Gastrocnemius medialis (tissue), 4 donors: ENCODE data around the gene PRAMEF9.
"Not testable (repeated sequence)": the region's sequence is repeated elsewhere in the genome, so short reads cannot be mapped to it uniquely, and the experiment has no call there.

Experiments used
- CTCF ChIP-seq, 5 experiments: fragments of 450-650 bp in 3 of 5; fragments of 200-600 bp in 2 of 5; sonication (generic) in 2 of 5; IDR thresholded peaks in 4 of 5; conservative IDR thresholded peaks in 1 of 5; 1 replicate in 4 of 5; 2 replicates in 1 of 5; pipeline ENCODE4 v1.5.1; 2016 to 2019; ENCODE audit warnings: antibody characterized with exemption in 5 of 5, mild to moderate bottlenecking in 3 of 5, moderate library complexity in 3 of 5
- POLR2A ChIP-seq, 2 donors: fragments of 450-650 bp; IDR thresholded peaks; one replicate each; pipeline ENCODE4 v1.6.1; 2017; ENCODE audit warnings: antibody characterized with exemption in 2 of 2, mild to moderate bottlenecking in 2 of 2, moderate library complexity in 2 of 2

GRCh38 chr1:13216619-13217018 is 45.0 kb downstream of the PRAMEF9 start:
- not testable (repeated sequence) for TF ChIP-seq CTCF (IDR thresholded peaks at IDR 0.05 in 4 of 5, conservative IDR thresholded peaks at IDR 0.05 in 1 of 5); POLR2A (IDR thresholded peaks at IDR 0.05)
